Choroid plexus epithelial cell (primary cell): Measurements from ENCODE around the gene ACSM6.

Experiments used
- DNase-seq: peaks from one replicate; pipeline ENCODE4 v3.0.0-alpha.2; 2010; ENCODE audit warnings: low read depth
- H3K4me3 ChIP-seq: 2 replicates; pipeline ENCODE4 v1.5.1; 2011; ENCODE audit warnings: low read depth, mild to moderate bottlenecking, control low read depth, low read length, moderate library complexity
- CTCF ChIP-seq: conservative IDR thresholded peaks from 2 replicates; pipeline ENCODE4 v1.5.1; 2011; ENCODE audit warnings: low read depth, mild to moderate bottlenecking, control low read depth, inconsistent platforms, low read length, moderate library complexity

ACSM6 gene

GRCh38 chr10:95262763-95263518 lies 68.9 kb downstream of the ACSM6 start:
- TF ChIP-seq CTCF: no peak
- peak; percentile 27 for DNase-seq

GRCh38 chr10:95263864-95264226 lies 69.8 kb downstream of the ACSM6 start:
- TF ChIP-seq CTCF: no peak
- DNase-seq: no peak
- no peak overlapping the region for H3K4me3 ChIP-seq

More at GRCh38 chr10:95262763-95263518, 68.9 kb downstream of the ACSM6 start:
- H3K4me3 ChIP-seq: no peak overlapping the region

GRCh38 chr10:95264227-95265051 lies 70.4 kb downstream of the ACSM6 start:
- no peak for DNase-seq
- H3K4me3 ChIP-seq: no peak overlapping the region
- no peak for TF ChIP-seq CTCF

- no peak for TF ChIP-seq CTCF
- H3K4me3 ChIP-seq: no peak overlapping the region
- no peak for DNase-seq
Observed at GRCh38 chr10:95265572-95265971, 71.5 kb downstream of the ACSM6 start.

- H3K4me3 ChIP-seq: no peak overlapping the region
- DNase-seq: peak; percentile 89
- no peak for TF ChIP-seq CTCF
Observed at GRCh38 chr10:95266674-95267095, 72.6 kb downstream of the ACSM6 start.

- DNase-seq: no peak
- no peak for TF ChIP-seq CTCF
- H3K4me3 ChIP-seq: no peak overlapping the region
Observed at GRCh38 chr10:95267251-95267650, 73.2 kb downstream of the ACSM6 start.
